Measurements from ENCODE around the gene NUDT16L1. TPM values are rescaled to one million over a fixed set of nuclear protein-coding genes. Genes with fewer than 3 reads are reported as not detected.
"Not testable (repeated sequence)": the region's sequence is repeated elsewhere in the genome, so short reads cannot be mapped to it uniquely, and the experiment has no call there.

NUDT16L1 gene
- polyA plus RNA-seq, 10 donors: 15.9 to 28.0 (median 21.2) TPM

DNA sequence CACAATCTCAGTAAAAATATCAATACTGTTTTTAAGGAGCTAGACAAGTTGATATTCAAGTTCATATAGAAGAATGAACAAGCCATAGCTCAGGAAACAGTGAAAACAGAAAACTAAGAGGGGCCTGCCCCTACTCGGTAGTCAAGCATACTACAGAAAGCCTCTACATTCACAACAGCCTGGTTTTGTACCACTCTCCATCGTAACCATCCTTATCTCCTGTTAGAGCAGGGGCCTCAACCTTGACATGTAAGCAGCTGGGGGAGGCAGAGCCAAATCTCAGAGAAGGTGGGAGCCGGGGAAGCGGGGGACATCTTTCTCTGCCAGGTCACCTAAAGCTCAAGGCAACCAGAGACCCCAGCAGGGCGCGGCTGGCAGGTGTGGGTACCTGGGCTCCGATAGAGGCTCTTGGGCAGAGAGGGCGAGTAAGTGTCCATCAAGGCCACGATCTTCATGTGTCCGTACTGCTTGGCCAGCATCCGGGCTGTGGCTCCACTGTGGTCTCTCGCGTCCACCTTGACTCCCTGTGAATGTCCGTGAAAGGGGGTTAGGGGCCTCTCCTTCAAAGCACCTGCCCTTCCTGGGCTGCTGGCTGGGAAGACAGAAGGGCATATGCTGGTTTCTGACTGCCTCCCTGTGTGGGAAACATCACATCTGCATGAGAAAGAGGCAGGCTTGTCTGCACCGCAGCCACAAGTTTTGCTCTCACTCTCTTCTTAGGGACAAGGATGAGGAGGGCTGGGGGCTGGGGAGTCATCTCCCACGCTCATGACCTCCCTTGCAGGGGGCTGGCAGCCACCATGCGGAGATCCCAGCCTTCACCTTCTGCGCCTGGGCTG, 20.5 kb downstream of the NUDT16L1 start:
- no peak for DNase-seq

DNA sequence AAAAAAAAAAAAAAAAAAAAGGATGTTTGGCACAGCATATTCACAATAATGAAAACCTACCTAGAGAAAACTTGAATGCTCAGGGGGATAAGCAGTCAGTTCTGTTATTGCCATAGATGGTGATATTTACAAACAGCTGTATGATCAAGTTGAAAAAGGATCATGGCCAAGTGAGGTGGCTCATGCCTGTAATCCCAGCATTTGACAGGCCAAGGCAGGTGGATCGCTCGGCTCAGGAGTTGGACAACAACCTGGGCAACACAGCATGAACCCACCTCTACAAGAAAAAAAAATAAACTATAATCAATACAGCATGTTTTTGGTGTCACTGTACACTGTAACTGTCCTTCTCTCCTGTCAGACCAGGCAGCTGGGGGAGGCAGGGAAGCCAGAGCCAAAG, 21.6 kb downstream of the NUDT16L1 start:
- DNase-seq: no peak

- no peak for DNase-seq
Observed at GRCh38 chr16:4718466-4718865, 25.1 kb downstream of the NUDT16L1 start.

GRCh38 chr16:4723071-4723767, 29.9 kb downstream of the NUDT16L1 start:
- DNase-seq: no peak

DNA sequence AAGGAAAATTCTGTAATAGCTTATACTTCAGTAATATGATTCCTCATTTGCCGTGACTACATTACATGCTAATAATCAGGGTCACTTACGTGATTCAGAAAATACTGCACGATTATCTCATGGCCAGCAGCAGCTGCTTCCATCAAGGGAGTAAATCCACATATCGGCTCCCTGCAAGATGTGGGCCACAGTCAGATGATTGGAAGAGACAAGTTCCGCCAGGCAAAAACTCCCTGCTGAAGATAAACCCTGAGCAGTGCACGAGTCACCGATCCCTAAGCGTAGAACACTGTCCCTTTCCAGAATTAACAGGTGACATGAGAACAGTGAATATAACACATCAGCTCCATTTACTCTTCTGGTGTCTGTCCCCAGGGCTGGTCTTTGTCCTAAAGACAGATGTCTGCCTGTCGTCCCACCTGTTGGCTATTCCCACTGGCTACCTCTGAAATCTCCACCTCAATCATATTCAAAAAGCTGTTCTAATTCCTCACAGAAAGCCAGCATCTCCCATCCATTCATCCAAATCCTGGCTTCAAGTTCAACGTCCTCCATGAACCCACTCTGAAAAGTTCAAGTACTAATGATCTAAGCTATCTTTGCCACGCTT, 31.4 kb downstream of the NUDT16L1 start:
- DNase-seq: no peak

DNA sequence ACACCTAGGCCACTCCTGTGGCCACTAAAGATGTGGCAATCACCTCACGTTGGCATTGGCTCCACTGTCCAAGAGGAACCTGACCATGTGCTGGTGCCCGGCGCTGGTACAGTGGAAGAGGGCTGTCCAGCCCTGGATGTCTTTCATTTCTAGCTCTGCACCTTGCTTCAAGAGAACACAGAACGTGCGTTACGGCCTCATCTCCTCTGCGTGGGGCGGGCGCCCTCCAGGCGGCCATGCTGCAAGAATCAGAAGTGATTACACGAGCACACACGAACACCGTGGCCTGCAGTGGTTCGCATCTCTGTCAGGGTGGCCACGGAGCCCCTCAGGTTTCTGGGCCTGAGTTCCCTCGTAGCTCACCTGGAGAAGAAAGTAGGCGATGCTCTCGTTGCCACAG, 33.3 kb downstream of the NUDT16L1 start:
- no peak for DNase-seq

GRCh38 chr16:4728676-4729075, 35.3 kb downstream of the NUDT16L1 start:
- no peak for DNase-seq

- no peak for DNase-seq
Observed at GRCh38 chr16:4729876-4730275, 36.5 kb downstream of the NUDT16L1 start.

DNA sequence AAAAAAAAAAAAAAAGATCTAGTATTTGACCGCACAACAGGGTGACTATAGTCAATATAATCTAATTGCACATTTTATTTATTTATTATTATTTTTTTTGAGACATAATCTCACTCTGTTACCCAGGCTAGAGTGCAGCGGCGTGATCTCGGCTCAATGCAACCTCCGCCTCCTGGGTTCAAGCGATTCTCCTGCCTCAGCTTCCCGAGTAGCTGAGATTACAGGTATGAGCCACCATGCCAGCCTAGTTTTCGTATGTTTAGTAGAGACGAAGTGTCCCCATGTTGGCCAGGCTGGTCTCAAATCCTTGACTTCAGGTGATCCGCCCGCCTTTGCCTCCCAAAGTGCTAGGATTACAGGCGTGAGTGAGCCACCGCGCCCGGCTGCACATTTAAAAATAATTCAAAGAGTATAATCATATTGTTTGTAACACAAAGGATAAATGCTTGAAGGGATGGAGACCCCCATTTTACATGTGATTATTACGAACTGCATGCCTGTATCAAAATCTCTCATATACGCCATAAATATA, 39.9 kb downstream of the NUDT16L1 start:
- no peak for DNase-seq

GRCh38 chr16:4733747-4734062, 40.3 kb downstream of the NUDT16L1 start:
- DNase-seq: peak in 1 of 3 donors; percentile 16

DNA sequence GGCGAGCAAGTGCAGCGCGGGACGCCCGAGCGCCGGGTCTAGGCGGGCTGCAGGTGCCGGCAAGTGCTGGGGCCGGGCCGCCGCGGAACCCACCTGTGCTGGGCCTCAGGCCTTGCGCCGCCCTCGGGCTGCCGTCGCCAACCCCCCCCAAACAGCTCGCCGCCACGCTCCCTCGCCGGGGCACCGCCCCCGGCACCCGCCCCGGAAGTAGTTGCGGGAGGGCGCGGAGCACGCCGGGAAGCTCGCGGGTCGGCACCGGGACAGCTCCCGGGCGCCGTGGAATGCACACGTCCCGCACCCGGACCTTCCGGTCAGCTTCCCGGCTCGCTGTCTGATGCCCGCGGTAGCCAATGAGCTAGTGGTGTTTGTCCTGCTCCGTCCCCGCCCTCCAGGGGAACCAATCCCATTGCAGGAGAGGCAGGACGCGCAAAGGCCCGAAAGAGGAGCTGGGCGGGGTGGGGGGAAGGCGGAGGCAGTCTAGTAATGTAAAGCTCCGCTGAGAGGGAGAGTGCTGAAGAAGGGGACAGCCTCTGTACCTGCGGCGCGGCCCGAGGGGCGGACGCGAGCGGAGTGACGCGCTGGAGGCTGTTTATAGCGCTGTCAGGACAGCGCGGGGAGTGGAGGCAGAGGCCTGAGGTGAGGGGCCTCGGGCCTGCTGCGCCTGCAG, 40.8 kb downstream of the NUDT16L1 start, which contains the start of the genes ANKS3 and DNAAF8:
TSS of gene ANKS3 (minus strand) at position 209 of the 667 bp plus-strand sequence. CDS start 4,122 bp downstream, outside the sequence.
TSS of gene DNAAF8 (plus strand) at position 475 of the 667 bp plus-strand sequence. CDS start 1,978 bp downstream, outside the sequence.
- peak; percentile 95 to 98 (median 96) for DNase-seq

DNA sequence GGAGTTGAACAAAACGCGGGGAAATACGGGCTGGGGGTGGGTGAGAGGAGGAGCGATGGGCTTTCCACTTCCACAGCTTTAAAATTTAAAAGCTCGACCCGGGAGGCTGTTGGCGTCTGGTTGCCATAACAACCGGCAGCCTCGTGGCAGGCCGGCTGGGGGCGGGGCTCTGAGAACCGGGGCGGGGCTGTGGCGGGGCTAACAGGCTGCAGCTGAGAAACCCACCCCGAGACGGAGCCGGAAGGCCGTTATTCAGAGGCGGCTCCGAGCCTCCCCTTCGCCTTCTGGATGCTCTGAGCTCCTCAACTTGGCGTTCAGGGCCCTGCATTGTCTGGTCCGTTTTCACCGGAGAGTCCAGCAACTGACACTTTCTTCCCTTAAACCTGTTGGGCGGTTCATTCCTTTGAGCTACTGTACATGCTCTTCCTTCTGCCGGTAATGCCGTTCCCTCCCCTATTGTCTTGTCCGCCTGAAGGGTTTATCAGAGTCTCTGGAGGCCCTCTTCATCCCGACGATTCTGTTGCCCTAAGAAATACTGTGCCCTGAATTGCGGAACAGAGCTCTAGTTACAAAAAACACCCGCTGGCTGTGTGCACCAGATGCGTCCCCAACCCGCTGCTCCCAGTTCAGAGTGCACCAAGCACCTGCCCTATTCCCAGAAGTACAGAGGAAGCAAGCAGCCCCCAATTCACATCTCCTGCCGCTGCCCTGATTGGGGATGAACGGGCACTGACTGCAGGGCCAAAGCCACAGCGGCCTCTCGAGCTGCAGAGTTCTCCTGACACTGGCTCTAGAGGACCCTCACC, 41.6 kb downstream of the NUDT16L1 start:
- DNase-seq: peak; percentile 80 to 93 (median 88)

- no peak for DNase-seq
Observed at GRCh38 chr16:4736546-4736945, 43.2 kb downstream of the NUDT16L1 start.

GRCh38 chr16:4737545-4737944, 44.2 kb downstream of the NUDT16L1 start:
- DNase-seq: no peak

- DNase-seq: not testable (repeated sequence)
Observed at GRCh38 chr16:4738370-4738769, 45.0 kb downstream of the NUDT16L1 start.

DNA sequence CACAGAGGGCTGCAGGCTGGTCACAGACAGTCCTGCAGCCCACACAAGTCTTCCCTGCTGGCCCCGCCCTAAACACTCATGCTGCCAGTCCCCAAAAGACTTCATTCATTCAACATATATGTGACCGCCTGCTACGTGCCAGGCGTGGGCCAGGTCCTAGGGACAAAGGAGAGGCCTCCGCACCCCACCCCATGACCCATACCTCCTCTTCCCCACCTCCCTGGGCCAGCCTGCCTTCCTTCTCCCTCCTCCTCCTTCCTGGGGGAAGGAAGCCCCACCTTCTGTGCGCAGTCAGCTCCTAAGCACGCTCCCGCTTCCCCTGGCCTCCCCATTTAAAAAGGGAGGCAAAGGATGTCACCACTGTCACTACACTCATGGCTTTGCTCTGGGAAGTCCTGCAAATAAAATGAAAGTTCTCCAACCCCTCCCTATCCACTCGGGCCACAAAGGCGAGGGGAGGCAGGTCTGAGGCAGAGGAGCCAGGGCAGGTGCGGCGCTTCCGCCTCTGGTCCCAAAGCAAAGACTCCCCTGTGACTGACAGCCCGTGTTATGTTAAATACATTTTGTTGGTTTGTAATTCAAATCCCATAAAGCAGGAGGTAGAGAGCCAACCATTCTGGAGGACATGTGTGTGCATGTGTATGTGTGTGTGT, 50.0 kb downstream of the NUDT16L1 start:
- DNase-seq: no peak

DNA sequence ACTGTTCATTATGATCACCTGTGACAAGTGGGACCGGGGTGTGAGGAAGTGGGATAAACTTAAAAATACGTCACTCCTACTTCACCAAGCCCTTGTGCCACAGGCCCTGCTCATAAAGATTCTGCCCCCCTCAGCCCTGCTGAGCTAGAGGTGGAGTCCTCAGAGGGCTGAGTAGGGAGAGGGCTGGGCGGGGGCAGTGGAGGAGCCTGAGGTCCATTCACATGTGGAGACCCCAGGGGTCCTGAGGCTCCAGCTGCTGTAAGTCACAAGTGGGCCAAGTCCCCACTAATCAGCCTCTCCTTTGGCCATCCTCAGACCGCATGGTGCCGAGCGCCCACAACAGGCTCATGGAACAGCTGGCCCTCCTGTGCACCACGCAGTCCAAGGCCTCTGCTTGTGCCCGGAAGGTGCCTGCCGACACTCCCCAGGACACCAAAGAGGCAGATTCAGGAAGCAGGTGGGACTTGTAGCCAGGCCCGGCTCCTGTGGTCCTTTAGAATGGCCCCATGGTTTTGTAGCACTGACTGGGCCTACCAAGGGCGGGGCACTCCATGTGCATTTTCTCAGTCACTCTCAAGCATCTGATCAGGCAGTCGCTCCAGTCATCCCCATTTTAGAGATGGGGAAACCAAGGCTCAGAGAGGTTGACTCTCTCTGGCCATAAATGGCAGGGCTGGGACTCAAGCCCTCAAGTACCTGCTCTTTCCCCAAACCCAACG, 51.4 kb downstream of the NUDT16L1 start:
- no peak for DNase-seq

GRCh38 chr16:4745274-4745569, 51.9 kb downstream of the NUDT16L1 start:
- DNase-seq: no peak
